Uterus (tissue), 4 donors: Measurements from ENCODE around the gene IFT43. TPM values are rescaled to one million over a fixed set of nuclear protein-coding genes. Genes with fewer than 3 reads are reported as not detected.

ENCODE experiments used
- DNase-seq, 2 donors: peaks; one replicate each; pipeline ENCODE4 v3.0.0-alpha.2; 2019 to 2020
- H3K27ac ChIP-seq, 2 donors: fragments of 200-600 bp; sonication (generic); 1 replicate in 1 of 2; 2 replicates in 1 of 2; pipeline ENCODE4 v1.5.1; 2016 to 2018
- H3K27me3 ChIP-seq, 2 donors: fragments of 200-600 bp; sonication (generic); one replicate each; pipeline ENCODE4 v1.5.1; 2018 to 2019; ENCODE audit warnings: control low read depth in 1 of 2
- H3K36me3 ChIP-seq, 2 donors: fragments of 200-600 bp; sonication (generic); one replicate each; pipeline ENCODE4 v1.5.1; 2019; ENCODE audit warnings: control low read depth in 1 of 2
- H3K4me1 ChIP-seq, 2 donors: fragments of 200-600 bp; sonication (generic); one replicate each; pipeline ENCODE4 v1.5.1; 2018 to 2019; ENCODE audit warnings: control low read depth in 1 of 2
- H3K4me3 ChIP-seq, 2 donors: fragments of 200-600 bp; sonication (generic); 1 replicate in 1 of 2; 2 replicates in 1 of 2; pipeline ENCODE4 v1.5.1; 2018 to 2019; ENCODE audit warnings: mild to moderate bottlenecking in 1 of 2
- H3K9me3 ChIP-seq, 2 donors: fragments of 200-600 bp; sonication (generic); one replicate each; pipeline ENCODE4 v1.5.1; 2019; ENCODE audit warnings: control low read depth in 1 of 2
- POLR2A ChIP-seq, 2 donors: fragments of 450-650 bp; IDR thresholded peaks; one replicate each; pipeline ENCODE4 v1.6.1; 2016; ENCODE audit warnings: antibody characterized with exemption in 2 of 2, mild to moderate bottlenecking in 1 of 2, moderate library complexity in 1 of 2
- intact Hi-C: fragments of 100-400 bp; cut with DNase I; formaldehyde crosslinking; loops from one replicate; pipeline ENCODE4 v1.15.1; 2023; ENCODE audit warnings: low total_unique reads
- total RNA-seq, 4 donors: library from RNA; depleted of rRNA in 3 of 4; stranded (reverse); fragments of >200 nt in 3 of 4; gene quantifications; one replicate each; pipeline versions ENCODE4 v1.1.0 to v1.2.4, GENCODE V29; 2014 to 2023
- TF ChIP-seq, protein P1 (sequence below), 4 experiments: fragments of 200-600 bp in 2 of 4; fragments of 450-650 bp in 2 of 4; sonication (generic) in 2 of 4; IDR thresholded peaks; one replicate each; pipeline ENCODE4 v1.5.1; 2016 to 2019; ENCODE audit warnings: antibody characterized with exemption in 4 of 4, mild to moderate bottlenecking in 2 of 4, moderate library complexity in 1 of 4
- donor health status: DM: yes; HTN: yes; CAD: no.

IFT43 gene
- total RNA-seq, 4 donors from 2014 or later: 34.2 to 75.3 (median 49.1) TPM

DNA sequence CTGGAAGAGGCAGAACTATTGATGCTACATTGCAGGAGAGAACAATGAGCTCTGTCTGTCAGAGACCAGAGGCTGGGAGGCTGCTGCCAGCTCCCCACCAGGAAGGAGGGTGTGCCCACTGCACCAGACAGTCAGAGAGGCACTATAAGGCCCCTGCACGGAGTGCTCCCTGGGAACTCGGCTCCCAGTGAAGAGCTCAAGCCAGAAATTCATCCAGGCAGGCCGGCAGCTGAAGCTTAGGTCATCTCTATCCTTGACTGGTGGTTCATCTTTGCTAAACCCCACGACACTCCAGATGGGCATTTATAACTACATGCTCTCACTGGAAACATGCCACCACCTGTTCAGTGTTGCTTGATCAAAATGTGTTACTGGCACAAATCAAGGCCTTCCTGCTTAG lies 101.1 kb downstream of the IFT43 start:
- Histone ChIP-seq H3K27ac (no peak overlapping the region), H3K36me3 (no peaks in the 10 kb centered on the region), H3K4me3 (no peak overlapping the region), H3K27me3 (no peaks in the 10 kb centered on the region), H3K9me3 (no peaks in the 10 kb centered on the region), H3K4me1 (peaks cover 0 to 4% of the 10 kb centered on the region in 2 donors)
- no peak for DNase-seq
- intact Hi-C loops: no loop called here
- TF ChIP-seq, protein P1, sequence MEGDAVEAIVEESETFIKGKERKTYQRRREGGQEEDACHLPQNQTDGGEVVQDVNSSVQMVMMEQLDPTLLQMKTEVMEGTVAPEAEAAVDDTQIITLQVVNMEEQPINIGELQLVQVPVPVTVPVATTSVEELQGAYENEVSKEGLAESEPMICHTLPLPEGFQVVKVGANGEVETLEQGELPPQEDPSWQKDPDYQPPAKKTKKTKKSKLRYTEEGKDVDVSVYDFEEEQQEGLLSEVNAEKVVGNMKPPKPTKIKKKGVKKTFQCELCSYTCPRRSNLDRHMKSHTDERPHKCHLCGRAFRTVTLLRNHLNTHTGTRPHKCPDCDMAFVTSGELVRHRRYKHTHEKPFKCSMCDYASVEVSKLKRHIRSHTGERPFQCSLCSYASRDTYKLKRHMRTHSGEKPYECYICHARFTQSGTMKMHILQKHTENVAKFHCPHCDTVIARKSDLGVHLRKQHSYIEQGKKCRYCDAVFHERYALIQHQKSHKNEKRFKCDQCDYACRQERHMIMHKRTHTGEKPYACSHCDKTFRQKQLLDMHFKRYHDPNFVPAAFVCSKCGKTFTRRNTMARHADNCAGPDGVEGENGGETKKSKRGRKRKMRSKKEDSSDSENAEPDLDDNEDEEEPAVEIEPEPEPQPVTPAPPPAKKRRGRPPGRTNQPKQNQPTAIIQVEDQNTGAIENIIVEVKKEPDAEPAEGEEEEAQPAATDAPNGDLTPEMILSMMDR (IDR thresholded peaks at IDR 0.05): no peak
- no peak for TF ChIP-seq POLR2A (IDR thresholded peaks at IDR 0.05)

DNA sequence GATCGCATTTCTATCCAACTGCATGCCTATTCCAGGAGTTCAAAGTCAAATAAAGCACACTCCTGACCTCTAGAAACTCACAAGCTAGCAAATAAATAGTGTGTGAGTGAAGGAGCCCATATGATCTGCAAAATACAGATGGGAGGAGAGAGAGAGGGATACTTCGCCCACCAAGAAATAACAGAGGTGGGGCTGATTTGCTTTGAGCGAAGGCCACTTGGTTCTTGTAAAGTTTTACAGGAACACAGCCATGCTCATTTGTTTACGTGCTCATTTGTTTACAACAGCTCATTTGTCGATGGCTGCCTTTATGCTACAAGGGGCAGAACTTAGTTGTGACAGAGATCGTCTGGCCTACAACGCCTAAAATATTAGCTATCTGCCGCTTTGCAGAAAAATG lies 102.8 kb downstream of the IFT43 start:
- no peak for DNase-seq
- Histone ChIP-seq H3K27me3 (no peaks in the 10 kb centered on the region), H3K27ac (peak overlapping the region; percentile 10 to 19), H3K9me3 (no peaks in the 10 kb centered on the region), H3K36me3 (no peaks in the 10 kb centered on the region), H3K4me3 (no peak overlapping the region), H3K4me1 (peaks cover 0 to 4% of the 10 kb centered on the region in 2 donors)
- intact Hi-C loops: no loop called here
- TF ChIP-seq POLR2A (IDR thresholded peaks at IDR 0.05): no peak
- TF ChIP-seq, protein P1 (IDR thresholded peaks at IDR 0.05): no peak

DNA sequence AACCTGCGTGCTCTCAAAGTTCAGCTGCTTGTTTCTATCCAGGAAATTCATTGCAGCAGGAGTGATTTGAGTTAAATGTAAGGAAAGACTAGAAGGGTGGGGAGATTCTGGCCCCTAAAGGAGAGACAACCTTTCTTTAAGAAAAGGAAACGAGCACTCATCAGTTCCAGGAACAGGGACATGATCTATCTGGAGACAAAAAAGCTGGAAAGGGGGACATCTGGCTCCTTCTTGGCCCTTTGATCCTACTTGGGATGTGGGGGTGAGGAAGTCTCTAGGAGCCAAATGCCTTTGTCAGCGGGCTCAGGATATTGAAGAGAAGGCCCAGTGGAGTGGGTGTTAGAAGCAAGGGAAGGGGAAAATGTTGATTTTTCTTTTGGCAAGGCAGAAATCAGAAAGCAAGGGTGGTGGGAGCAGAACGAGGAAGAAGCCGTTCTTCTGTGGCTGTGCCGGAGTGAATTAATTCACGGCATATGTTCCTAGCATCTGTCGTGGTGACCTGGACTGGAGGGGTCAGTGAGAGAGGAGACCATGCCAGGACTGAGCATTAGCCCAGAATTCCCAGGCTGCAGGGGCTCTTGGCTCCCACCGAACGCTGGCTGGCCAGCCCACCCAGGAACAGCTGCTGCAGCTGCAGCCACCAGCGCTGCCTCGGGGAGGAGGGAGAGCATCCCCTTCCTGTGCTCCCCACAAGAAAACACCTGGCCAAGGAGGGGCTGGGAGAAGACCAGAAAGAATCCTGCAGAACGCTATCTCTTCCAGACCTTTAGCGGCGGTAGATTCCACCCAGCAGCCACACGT lies 103.4 kb downstream of the IFT43 start:
- DNase-seq: peak in 1 of 2 donors; percentile 20
- H3K27me3 ChIP-seq: no peaks in the 10 kb centered on the region
- peak overlapping the region; percentile 10 to 19 for H3K27ac ChIP-seq
- no peaks in the 10 kb centered on the region for H3K9me3 ChIP-seq
- H3K4me1 ChIP-seq: peaks cover 0 to 4% of the 10 kb centered on the region in 2 donors
- TF ChIP-seq POLR2A (IDR thresholded peaks at IDR 0.05): no peak
- TF ChIP-seq, protein P1 (IDR thresholded peaks at IDR 0.05): no peak
- no peaks in the 10 kb centered on the region for H3K36me3 ChIP-seq
- intact Hi-C loops: no loop called here
- no peak overlapping the region for H3K4me3 ChIP-seq

DNA sequence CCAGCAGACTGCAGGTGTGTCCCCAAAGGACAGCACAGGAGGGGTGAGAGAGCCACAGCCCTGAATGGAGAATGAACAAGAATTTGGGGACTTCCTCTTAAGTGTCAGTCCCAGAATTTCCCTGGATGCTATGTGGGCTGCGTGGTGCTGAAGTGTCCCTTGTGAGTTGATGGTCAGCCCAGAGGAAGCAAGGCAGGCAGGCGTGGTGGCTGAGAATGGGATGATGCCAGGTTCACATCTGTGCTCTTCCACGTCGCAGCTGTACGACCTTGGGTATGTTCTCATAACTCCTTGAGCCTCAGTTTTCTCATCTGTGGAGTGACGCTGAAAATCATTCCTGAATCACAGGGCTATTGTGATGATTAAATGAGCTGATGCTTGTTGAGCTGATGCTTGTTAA lies 104.0 kb downstream of the IFT43 start:
- no peak for DNase-seq
- Histone ChIP-seq H3K4me1 (peaks cover 0 to 4% of the 10 kb centered on the region in 2 donors), H3K27me3 (no peaks in the 10 kb centered on the region), H3K27ac (peak overlapping the region in 1 of 2 donors; percentile 10), H3K36me3 (no peaks in the 10 kb centered on the region), H3K4me3 (no peak overlapping the region), H3K9me3 (no peaks in the 10 kb centered on the region)
- intact Hi-C loops: no loop called here
- TF ChIP-seq POLR2A (IDR thresholded peaks at IDR 0.05): no peak
- TF ChIP-seq, protein P1 (IDR thresholded peaks at IDR 0.05): no peak

DNA sequence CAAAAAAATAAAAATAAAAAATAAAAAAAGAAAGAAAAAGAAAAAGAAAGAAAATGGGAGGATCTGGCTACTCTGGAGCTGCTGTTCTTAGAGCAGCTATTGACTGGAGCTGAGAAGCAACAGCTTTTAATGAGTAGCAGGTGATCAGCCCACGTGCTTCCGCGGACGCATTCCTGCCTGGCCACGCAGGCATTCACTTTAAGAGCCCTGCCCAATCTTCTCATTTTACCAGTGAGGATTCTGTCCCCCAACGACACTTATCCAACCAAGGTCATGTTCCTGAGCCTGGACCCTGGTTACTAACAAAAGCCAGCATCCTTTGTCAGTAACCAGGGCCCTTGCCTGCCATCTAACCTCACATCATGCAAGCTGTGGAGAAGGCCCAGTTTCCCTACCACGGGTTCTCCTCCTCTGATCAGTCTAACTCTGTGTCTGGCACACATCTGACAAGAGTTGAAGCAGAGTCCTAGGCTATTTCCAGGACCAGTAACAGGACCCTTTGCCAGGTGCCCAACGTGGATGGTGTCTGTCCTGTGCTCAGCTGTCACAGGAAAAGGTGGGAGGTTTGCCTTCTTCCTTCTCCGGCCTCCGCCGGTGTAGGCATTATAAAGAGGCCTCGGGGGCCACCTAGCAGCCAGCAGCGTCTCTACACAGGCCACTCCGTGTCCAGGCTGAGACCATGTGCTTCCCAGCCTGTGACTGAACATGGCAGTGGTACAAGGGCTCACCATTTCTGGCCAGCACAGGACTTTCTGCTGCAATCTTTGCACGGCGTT lies 105.2 kb downstream of the IFT43 start:
- Histone ChIP-seq H3K27me3 (no peaks in the 10 kb centered on the region), H3K36me3 (no peaks in the 10 kb centered on the region), H3K4me3 (no peak overlapping the region), H3K4me1 (peaks cover 0 to 4% of the 10 kb centered on the region in 2 donors), H3K27ac (peak overlapping the region; percentile 19 to 41), H3K9me3 (no peaks in the 10 kb centered on the region)
- TF ChIP-seq, protein P1 (IDR thresholded peaks at IDR 0.05): peak in 1 of 4 experiments; percentile 17
- no peak for TF ChIP-seq POLR2A (IDR thresholded peaks at IDR 0.05)
- intact Hi-C loops: no loop called here
- peak; percentile 34 to 64 for DNase-seq
